Adrenal gland (tissue), 12 donors: ENCODE results near the gene GPR161. TPM values are rescaled to one million over a fixed set of nuclear protein-coding genes. Genes with fewer than 3 reads are reported as not detected.

Experiments used
- DNase-seq, 7 donors: peaks; one replicate each; pipeline ENCODE4 v3.0.0-alpha.2; 2019 to 2020
- H3K27ac ChIP-seq, 5 donors: fragments of 200-600 bp; sonication (generic) in 4 of 5; 1 replicate in 3 of 5; 2 replicates in 2 of 5; pipeline versions ENCODE4 v1.5.1 to v1.8.0; 2016 to 2020; ENCODE audit warnings: mild to moderate bottlenecking in 1 of 5
- H3K27me3 ChIP-seq: fragments of 200-600 bp; 2 replicates; pipeline ENCODE4 v1.8.0; 2021
- H3K36me3 ChIP-seq, 2 donors: fragments of 200-600 bp; replicated peaks in 1 of 2; 1 replicate in 1 of 2; 2 replicates in 1 of 2; pipeline versions ENCODE4 v1.5.1 to v1.8.0; 2018 to 2022
- H3K4me1 ChIP-seq, 2 donors: fragments of 200-600 bp; replicated peaks in 1 of 2; 1 replicate in 1 of 2; 2 replicates in 1 of 2; pipeline versions ENCODE4 v1.5.1 to v1.8.0; 2018 to 2021
- H3K4me3 ChIP-seq, 4 donors: fragments of 200-600 bp; sonication (generic) in 3 of 4; one replicate each; pipeline ENCODE4 v1.5.1; 2016 to 2018
- H3K9me3 ChIP-seq, 3 donors: fragments of 200-600 bp; sonication (generic) in 1 of 3; replicated peaks in 1 of 3; 1 replicate in 2 of 3; 2 replicates in 1 of 3; pipeline versions ENCODE4 v1.5.1 to v1.8.0; 2016 to 2021
- POLR2A ChIP-seq, 2 donors: fragments of 450-650 bp; IDR thresholded peaks; one replicate each; pipeline ENCODE4 v1.6.1; 2017; ENCODE audit warnings: antibody characterized with exemption in 2 of 2, mild to moderate bottlenecking in 2 of 2, moderate library complexity in 1 of 2
- WGBS, 4 donors: extraction: QIAGEN DNeasy Blood & Tissue Kit in 2 of 4; methylation state at CpG; one replicate each; pipeline versions ENCODE4 v1.1.5 to v1.1.7; 2013 to 2017; 5-methylcytosine and 5-hydroxymethylcytosine counted together
- intact Hi-C, 2 donors: fragments of 100-400 bp; cut with DNase I; formaldehyde crosslinking; loops; one replicate each; pipeline versions ENCODE4 v1.14.1 to v1.15.0; 2022 to 2023
- polyA plus RNA-seq, 3 donors: library from polyadenylated mRNA; stranded (reverse); fragments of 200-250 nt in 2 of 3; fragments of 350-450 nt in 1 of 3; fragmentation: Illumina TruSeq in 1 of 3; extraction: RNeasy Lipid Tissue Mini Kit (QIAGEN cat#74804) in 1 of 3; gene quantifications; one replicate each; pipeline ENCODE4 v1.2.3, GENCODE V29; 2013 to 2014
- total RNA-seq, 9 donors: library from RNA; depleted of rRNA in 4 of 9; stranded (reverse); fragments of >200 nt in 4 of 9; fragments of 120-200 nt in 1 of 9; fragmentation: NEBNext Ultra II Directional in 1 of 9; extraction: Animal tissue kit (Norgen Biotek cat#: 25700) in 1 of 9; gene quantifications; one replicate each; pipeline versions ENCODE4 v1.1.0 to v1.2.4, GENCODE V29; 2013 to 2023
- TF ChIP-seq, protein P1 (sequence below), 6 experiments: fragments of 450-650 bp in 4 of 6; fragments of 200-600 bp in 2 of 6; sonication (generic) in 1 of 6; IDR thresholded peaks; 1 replicate in 5 of 6; 2 replicates in 1 of 6; pipeline versions ENCODE4 v1.5.1 to v1.8.0; 2016 to 2021; ENCODE audit warnings: antibody characterized with exemption in 6 of 6, mild to moderate bottlenecking in 2 of 6, moderate library complexity in 1 of 6
- donor health status: healthy with polysubstance abuse.
- donor health status: Bipolar disorder and iron deficiency.
- donor health status: DM: yes; HTN: yes; CAD: no.
- donor health status: DM: no; HTN: no; CAD: no.
- donor health status: DM: no; HTN: no; CAD: no.
- donor health status: DM: yes; HTN: yes; CAD: no.

GPR161 gene
- total and polyA plus RNA-seq, 12 donors: 0.75 to 4.8 (median 2.9) TPM

- Histone ChIP-seq H3K27me3 (no peaks in the 10 kb centered on the region), H3K9me3 (no peaks in the 10 kb centered on the region), H3K36me3 (no peaks in the 10 kb centered on the region), H3K4me3 (no peak overlapping the region), H3K4me1 (peaks cover 0 to 27% of the 10 kb centered on the region in 2 donors), H3K27ac (no peak overlapping the region)
- no peak for DNase-seq
- intact Hi-C loops: no loop called here
- TF ChIP-seq POLR2A (IDR thresholded peaks at IDR 0.05): no peak
- TF ChIP-seq, protein P1, sequence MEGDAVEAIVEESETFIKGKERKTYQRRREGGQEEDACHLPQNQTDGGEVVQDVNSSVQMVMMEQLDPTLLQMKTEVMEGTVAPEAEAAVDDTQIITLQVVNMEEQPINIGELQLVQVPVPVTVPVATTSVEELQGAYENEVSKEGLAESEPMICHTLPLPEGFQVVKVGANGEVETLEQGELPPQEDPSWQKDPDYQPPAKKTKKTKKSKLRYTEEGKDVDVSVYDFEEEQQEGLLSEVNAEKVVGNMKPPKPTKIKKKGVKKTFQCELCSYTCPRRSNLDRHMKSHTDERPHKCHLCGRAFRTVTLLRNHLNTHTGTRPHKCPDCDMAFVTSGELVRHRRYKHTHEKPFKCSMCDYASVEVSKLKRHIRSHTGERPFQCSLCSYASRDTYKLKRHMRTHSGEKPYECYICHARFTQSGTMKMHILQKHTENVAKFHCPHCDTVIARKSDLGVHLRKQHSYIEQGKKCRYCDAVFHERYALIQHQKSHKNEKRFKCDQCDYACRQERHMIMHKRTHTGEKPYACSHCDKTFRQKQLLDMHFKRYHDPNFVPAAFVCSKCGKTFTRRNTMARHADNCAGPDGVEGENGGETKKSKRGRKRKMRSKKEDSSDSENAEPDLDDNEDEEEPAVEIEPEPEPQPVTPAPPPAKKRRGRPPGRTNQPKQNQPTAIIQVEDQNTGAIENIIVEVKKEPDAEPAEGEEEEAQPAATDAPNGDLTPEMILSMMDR (IDR thresholded peaks at IDR 0.05): no peak
- 95 to 97% (median 96%) methylated on average over 5 of the region's 5 CpGs for WGBS, 4 donors
These were observed 101.4 kb downstream of the GPR161 start for GRCh38 chr1:168035345-168035744.

DNA sequence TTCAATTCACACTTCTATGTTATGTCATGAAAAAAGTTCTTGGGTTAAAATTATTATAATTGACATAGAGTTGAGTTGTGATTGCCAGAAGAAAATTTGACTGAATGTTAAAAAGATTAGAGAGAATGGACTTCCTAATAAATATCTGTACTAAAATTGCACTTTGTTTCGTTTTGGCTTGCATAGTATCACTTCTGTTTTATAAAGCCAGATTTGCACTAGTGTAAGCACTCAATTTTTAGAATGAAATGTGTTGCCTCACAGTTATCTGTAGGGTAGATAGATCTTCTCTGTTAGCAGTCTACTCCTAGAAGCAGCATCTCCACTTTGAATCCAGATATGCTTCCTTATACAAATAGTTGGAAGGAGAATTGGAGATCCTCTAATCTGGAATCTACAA, 104.7 kb downstream of the GPR161 start:
- Histone ChIP-seq H3K36me3 (no peaks in the 10 kb centered on the region), H3K4me3 (no peak overlapping the region), H3K27me3 (no peaks in the 10 kb centered on the region), H3K27ac (peak overlapping the region in 1 of 5 donors; percentile 33), H3K4me1 (peaks cover 0 to 16% of the 10 kb centered on the region in 2 donors), H3K9me3 (peaks cover 0 to 9% (median 0%) of the 10 kb centered on the region in 3 donors)
- TF ChIP-seq, protein P1 (IDR thresholded peaks at IDR 0.05): no peak
- TF ChIP-seq POLR2A (IDR thresholded peaks at IDR 0.05): no peak
- 71 to 90% (median 77%) methylated on average over 1 of the region's 1 CpG for WGBS, 4 donors
- DNase-seq: no peak
- intact Hi-C loops: no loop called here

GRCh38 chr1:168031627-168032026, 105.1 kb downstream of the GPR161 start:
- Histone ChIP-seq H3K4me3 (no peak overlapping the region), H3K9me3 (peaks cover 0 to 9% (median 0%) of the 10 kb centered on the region in 3 donors), H3K27ac (peak overlapping the region in 1 of 5 donors; percentile 33), H3K36me3 (no peaks in the 10 kb centered on the region), H3K27me3 (no peaks in the 10 kb centered on the region), H3K4me1 (peaks cover 0 to 12% of the 10 kb centered on the region in 2 donors)
- intact Hi-C loops: no loop called here
- no peak for DNase-seq
- WGBS, 4 donors: 84 to 87% (median 85%) methylated on average over 4 of the region's 4 CpGs
- TF ChIP-seq, protein P1 (IDR thresholded peaks at IDR 0.05): no peak
- no peak for TF ChIP-seq POLR2A (IDR thresholded peaks at IDR 0.05)

DNA sequence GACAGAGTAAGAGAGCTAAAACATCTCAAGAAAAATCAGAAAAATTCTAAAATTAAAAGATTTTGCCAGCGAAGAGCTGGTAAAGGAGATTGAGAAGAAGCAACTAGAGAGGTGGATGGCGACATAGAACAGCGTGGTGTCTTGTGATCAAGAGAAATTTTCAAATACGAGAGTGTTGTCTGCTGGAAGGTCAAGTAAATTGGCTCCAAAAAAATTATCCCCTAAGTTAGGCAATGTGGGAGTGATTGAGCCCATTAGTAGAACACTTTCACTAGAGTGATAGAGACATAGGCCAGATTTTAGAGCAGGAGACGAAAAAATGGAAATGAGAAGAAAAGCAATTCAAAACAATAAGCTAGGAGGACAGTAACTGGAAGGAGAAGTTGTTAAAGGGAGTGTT, 105.5 kb downstream of the GPR161 start:
- H3K4me3 ChIP-seq: no peak overlapping the region
- DNase-seq: no peak
- H3K4me1 ChIP-seq: peaks cover 0 to 8% of the 10 kb centered on the region in 2 donors
- intact Hi-C loops: no loop called here
- 81 to 88% (median 84%) methylated on average over 5 of the region's 5 CpGs for WGBS, 4 donors
- no peaks in the 10 kb centered on the region for H3K27me3 ChIP-seq
- H3K27ac ChIP-seq: peak overlapping the region in 1 of 5 donors; percentile 33
- H3K36me3 ChIP-seq: no peaks in the 10 kb centered on the region
- peaks cover 0 to 9% (median 0%) of the 10 kb centered on the region in 3 donors for H3K9me3 ChIP-seq
- TF ChIP-seq POLR2A (IDR thresholded peaks at IDR 0.05): no peak
- TF ChIP-seq, protein P1 (IDR thresholded peaks at IDR 0.05): no peak

Other genes with a start within 250 kb of the GPR161 start
- under 1 TPM in 7 of 9 donors, not detected in 2; 0.07 to 0.61 (median 0.23) TPM for gene ADCY10, start 222.8 kb downstream of the GPR161 start, total RNA-seq
- gene ADCY10, start 222.8 kb downstream of the GPR161 start, polyA plus RNA-seq: under 1 TPM; 0.24 to 0.40 (median 0.38) TPM
- 100 to 1,000 TPM in 4 of 9 donors, 10 to 100 TPM in 5; 57.8 to 160 (median 98.8) TPM for gene DCAF6, start 200.2 kb downstream of the GPR161 start, total RNA-seq
- 10 to 100 TPM; 46.4 to 88.0 (median 50.9) TPM for gene DCAF6, start 200.2 kb downstream of the GPR161 start, polyA plus RNA-seq
- 100 to 1,000 TPM in 6 of 9 donors, 10 to 100 TPM in 3; 68.3 to 186 (median 113) TPM for gene MPC2, start 199.9 kb downstream of the GPR161 start, total RNA-seq
- gene MPC2, start 199.9 kb downstream of the GPR161 start, polyA plus RNA-seq: 100 to 1,000 TPM in 1 of 3 donors, 10 to 100 TPM in 2; 50.0 to 173 (median 84.4) TPM
- gene TIPRL, start 42.0 kb upstream of the GPR161 start, total RNA-seq: 10 to 100 TPM; 13.6 to 56.5 (median 28.3) TPM
- gene TIPRL, start 42.0 kb upstream of the GPR161 start, polyA plus RNA-seq: 10 to 100 TPM in 1 of 3 donors, 1 to 10 TPM in 2; 9.3 to 59.3 (median 9.6) TPM
- gene SFT2D2, start 89.1 kb upstream of the GPR161 start, total RNA-seq: 10 to 100 TPM; 24.7 to 69.9 (median 39.2) TPM
- gene SFT2D2, start 89.1 kb upstream of the GPR161 start, polyA plus RNA-seq: 1 to 10 TPM; 3.5 to 9.4 (median 4.1) TPM
- gene TBX19, start 143.9 kb upstream of the GPR161 start, total RNA-seq: 1 to 10 TPM in 4 of 9 donors, under 1 TPM in 4, not detected in 1; 0.35 to 1.7 (median 0.95) TPM
- gene TBX19, start 143.9 kb upstream of the GPR161 start, polyA plus RNA-seq: 1 to 10 TPM in 2 of 3 donors, under 1 TPM in 1; 0.70 to 2.2 (median 1.2) TPM